HEK293 (cell line): ENCODE results near the gene HACD3.
"Not testable (repeated sequence)": the region's sequence is repeated elsewhere in the genome, so short reads cannot be mapped to it uniquely, and the experiment has no call there.

Experiments
- MYNN ChIP-seq: fragments of 450-650 bp; formaldehyde crosslinking; IDR thresholded peaks from 2 replicates; pipeline ENCODE4 v1.5.1; 2016; ENCODE audit warnings: missing biosample characterization, missing genetic modification characterization, borderline replicate concordance
- TCF7L2 ChIP-seq: IDR thresholded peaks from 2 replicates; pipeline ENCODE4 v1.6.1; 2011; ENCODE audit warnings: low read depth, mild to moderate bottlenecking, inconsistent platforms, low read length, moderate library complexity, borderline replicate concordance
- ZBTB1 ChIP-seq: fragments of 450-650 bp; formaldehyde crosslinking; IDR thresholded peaks from 2 replicates; pipeline ENCODE4 v1.5.1; 2016; ENCODE audit warnings: missing biosample characterization, missing genetic modification characterization
- ZNF121 ChIP-seq: fragments of 450-650 bp; formaldehyde crosslinking; IDR thresholded peaks from 2 replicates; pipeline ENCODE4 v1.5.1; 2016; ENCODE audit warnings: missing biosample characterization, missing genetic modification characterization
- ZNF155 ChIP-seq: fragments of 450-650 bp; formaldehyde crosslinking; IDR thresholded peaks from 2 replicates; pipeline ENCODE4 v1.5.1; 2016; ENCODE audit warnings: missing biosample characterization, missing genetic modification characterization
- ZNF239 ChIP-seq: fragments of 450-650 bp; formaldehyde crosslinking; IDR thresholded peaks from 2 replicates; pipeline ENCODE4 v1.5.1; 2016; ENCODE audit warnings: missing biosample characterization, missing genetic modification characterization
- ZNF571 ChIP-seq: fragments of 450-650 bp; formaldehyde crosslinking; IDR thresholded peaks from 2 replicates; pipeline ENCODE4 v1.5.0; 2017; ENCODE audit warnings: missing biosample characterization, missing genetic modification characterization
- ZNF654 ChIP-seq: fragments of 450-650 bp; formaldehyde crosslinking; IDR thresholded peaks from 2 replicates; pipeline ENCODE4 v1.5.1; 2016; ENCODE audit warnings: low read depth, missing biosample characterization, missing genetic modification characterization
- ZNF843 ChIP-seq: fragments of 450-650 bp; formaldehyde crosslinking; IDR thresholded peaks from 2 replicates; pipeline ENCODE4 v1.5.1; 2016; ENCODE audit warnings: missing biosample characterization, missing genetic modification characterization
- TF ChIP-seq, protein P1 (sequence below): fragments of 450-650 bp; formaldehyde crosslinking; IDR thresholded peaks from 2 replicates; pipeline ENCODE4 v1.5.1; 2016; ENCODE audit warnings: missing biosample characterization, missing genetic modification characterization
- TF ChIP-seq, protein P2 (sequence below): fragments of 450-650 bp; formaldehyde crosslinking; IDR thresholded peaks from 2 replicates; pipeline ENCODE4 v1.5.1; 2016; ENCODE audit warnings: missing biosample characterization, missing genetic modification characterization
- TF ChIP-seq, protein P3 (sequence below): fragments of 450-650 bp; formaldehyde crosslinking; IDR thresholded peaks from 2 replicates; pipeline ENCODE4 v1.5.1; 2016; ENCODE audit warnings: missing biosample characterization, missing genetic modification characterization
- TF ChIP-seq, protein P4 (sequence below): fragments of 450-650 bp; formaldehyde crosslinking; optimal IDR thresholded peaks from 2 replicates; pipeline ENCODE3; 2016; ENCODE audit warnings: missing biosample characterization, mild to moderate bottlenecking, missing genetic modification characterization
- TF ChIP-seq, protein P5 (sequence below): fragments of 450-650 bp; formaldehyde crosslinking; IDR thresholded peaks from 2 replicates; pipeline ENCODE4 v1.5.1; 2016; ENCODE audit warnings: missing biosample characterization, missing genetic modification characterization, low read depth

DNA sequence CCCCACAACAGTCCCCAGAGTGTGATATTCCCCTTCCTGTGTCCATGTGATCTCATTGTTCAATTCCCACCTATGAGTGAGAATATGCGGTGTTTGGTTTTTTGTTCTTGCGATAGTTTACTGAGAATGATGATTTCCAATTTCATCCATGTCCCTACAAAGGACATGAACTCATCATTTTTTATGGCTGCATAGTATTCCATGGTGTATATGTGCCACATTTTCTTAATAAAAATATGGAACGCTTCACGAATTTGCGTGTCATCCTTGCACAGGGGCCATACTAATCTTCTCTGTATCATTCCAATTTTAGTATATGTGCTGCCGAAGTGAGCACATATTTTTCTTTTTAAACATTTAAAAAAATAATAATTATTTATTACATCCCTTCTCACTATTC is 22.6 kb downstream of the HACD3 start:
- TF ChIP-seq, protein P1, sequence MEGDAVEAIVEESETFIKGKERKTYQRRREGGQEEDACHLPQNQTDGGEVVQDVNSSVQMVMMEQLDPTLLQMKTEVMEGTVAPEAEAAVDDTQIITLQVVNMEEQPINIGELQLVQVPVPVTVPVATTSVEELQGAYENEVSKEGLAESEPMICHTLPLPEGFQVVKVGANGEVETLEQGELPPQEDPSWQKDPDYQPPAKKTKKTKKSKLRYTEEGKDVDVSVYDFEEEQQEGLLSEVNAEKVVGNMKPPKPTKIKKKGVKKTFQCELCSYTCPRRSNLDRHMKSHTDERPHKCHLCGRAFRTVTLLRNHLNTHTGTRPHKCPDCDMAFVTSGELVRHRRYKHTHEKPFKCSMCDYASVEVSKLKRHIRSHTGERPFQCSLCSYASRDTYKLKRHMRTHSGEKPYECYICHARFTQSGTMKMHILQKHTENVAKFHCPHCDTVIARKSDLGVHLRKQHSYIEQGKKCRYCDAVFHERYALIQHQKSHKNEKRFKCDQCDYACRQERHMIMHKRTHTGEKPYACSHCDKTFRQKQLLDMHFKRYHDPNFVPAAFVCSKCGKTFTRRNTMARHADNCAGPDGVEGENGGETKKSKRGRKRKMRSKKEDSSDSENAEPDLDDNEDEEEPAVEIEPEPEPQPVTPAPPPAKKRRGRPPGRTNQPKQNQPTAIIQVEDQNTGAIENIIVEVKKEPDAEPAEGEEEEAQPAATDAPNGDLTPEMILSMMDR (tag by site-specific recombination) = not testable (repeated sequence)
- TF ChIP-seq, protein P2, sequence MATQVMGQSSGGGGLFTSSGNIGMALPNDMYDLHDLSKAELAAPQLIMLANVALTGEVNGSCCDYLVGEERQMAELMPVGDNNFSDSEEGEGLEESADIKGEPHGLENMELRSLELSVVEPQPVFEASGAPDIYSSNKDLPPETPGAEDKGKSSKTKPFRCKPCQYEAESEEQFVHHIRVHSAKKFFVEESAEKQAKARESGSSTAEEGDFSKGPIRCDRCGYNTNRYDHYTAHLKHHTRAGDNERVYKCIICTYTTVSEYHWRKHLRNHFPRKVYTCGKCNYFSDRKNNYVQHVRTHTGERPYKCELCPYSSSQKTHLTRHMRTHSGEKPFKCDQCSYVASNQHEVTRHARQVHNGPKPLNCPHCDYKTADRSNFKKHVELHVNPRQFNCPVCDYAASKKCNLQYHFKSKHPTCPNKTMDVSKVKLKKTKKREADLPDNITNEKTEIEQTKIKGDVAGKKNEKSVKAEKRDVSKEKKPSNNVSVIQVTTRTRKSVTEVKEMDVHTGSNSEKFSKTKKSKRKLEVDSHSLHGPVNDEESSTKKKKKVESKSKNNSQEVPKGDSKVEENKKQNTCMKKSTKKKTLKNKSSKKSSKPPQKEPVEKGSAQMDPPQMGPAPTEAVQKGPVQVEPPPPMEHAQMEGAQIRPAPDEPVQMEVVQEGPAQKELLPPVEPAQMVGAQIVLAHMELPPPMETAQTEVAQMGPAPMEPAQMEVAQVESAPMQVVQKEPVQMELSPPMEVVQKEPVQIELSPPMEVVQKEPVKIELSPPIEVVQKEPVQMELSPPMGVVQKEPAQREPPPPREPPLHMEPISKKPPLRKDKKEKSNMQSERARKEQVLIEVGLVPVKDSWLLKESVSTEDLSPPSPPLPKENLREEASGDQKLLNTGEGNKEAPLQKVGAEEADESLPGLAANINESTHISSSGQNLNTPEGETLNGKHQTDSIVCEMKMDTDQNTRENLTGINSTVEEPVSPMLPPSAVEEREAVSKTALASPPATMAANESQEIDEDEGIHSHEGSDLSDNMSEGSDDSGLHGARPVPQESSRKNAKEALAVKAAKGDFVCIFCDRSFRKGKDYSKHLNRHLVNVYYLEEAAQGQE = not testable (repeated sequence)
- TF ChIP-seq, protein P3, sequence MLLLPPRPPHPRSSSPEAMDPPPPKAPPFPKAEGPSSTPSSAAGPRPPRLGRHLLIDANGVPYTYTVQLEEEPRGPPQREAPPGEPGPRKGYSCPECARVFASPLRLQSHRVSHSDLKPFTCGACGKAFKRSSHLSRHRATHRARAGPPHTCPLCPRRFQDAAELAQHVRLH (tag by site-specific recombination) = not testable (repeated sequence)
- TF ChIP-seq TCF7L2; ZNF843 (tag by site-specific recombination); ZBTB1 (tag by site-specific recombination); ZNF239; ZNF121 (tag by site-specific recombination); ZNF654 (tag by site-specific recombination); ZNF571 (tag by site-specific recombination); ZNF155 (tag by site-specific recombination); MYNN (tag by site-specific recombination): not testable (repeated sequence)
- TF ChIP-seq, protein P4, sequence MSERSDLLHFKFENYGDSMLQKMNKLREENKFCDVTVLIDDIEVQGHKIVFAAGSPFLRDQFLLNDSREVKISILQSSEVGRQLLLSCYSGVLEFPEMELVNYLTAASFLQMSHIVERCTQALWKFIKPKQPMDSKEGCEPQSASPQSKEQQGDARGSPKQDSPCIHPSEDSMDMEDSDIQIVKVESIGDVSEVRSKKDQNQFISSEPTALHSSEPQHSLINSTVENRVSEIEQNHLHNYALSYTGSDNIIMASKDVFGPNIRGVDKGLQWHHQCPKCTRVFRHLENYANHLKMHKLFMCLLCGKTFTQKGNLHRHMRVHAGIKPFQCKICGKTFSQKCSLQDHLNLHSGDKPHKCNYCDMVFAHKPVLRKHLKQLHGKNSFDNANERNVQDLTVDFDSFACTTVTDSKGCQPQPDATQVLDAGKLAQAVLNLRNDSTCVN = not testable (repeated sequence)
- TF ChIP-seq, protein P5, sequence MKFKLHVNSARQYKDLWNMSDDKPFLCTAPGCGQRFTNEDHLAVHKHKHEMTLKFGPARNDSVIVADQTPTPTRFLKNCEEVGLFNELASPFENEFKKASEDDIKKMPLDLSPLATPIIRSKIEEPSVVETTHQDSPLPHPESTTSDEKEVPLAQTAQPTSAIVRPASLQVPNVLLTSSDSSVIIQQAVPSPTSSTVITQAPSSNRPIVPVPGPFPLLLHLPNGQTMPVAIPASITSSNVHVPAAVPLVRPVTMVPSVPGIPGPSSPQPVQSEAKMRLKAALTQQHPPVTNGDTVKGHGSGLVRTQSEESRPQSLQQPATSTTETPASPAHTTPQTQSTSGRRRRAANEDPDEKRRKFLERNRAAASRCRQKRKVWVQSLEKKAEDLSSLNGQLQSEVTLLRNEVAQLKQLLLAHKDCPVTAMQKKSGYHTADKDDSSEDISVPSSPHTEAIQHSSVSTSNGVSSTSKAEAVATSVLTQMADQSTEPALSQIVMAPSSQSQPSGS (tag by site-specific recombination) = not testable (repeated sequence)
